ENCODE measurements around the gene LSS.
"Not testable (repeated sequence)": the region's sequence is repeated elsewhere in the genome, so short reads cannot be mapped to it uniquely, and the experiment has no call there.

Gene LSS

DNA sequence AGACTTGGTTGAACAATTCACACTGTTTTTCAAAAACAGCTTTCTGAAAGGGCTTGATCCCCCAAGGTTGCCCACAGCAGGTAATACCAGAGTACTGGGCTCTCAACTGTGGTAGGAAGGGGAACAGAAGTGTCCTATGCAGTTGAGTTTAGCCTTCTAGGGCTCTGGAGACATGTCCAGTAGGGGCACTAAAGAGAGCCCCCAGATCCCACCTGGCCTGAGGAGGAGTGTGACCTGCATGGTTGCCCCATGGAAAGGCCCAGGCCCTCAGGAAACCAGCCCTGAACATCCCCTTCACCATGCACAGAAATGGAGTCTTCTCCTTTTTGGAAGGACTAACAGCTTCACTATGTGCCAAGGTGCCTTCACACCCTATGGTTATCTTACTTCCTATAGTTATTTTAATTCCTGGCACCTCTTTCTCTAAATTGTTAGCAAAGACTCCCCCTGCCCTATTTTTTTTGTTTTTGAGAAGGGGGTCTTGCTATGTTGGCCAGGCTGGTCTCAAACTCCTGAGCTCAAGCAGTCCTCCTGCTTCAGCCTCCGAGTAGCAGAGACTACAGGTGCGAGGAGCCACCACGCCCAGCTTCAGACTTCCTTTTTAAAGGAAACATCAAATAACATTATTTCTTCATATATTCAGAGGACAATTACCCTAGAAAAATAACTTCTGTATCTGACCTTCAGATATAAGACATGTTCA lies 16.8 kb upstream of the LSS start:
- DNase-seq (ENCODE audit: low spot score), result no peak

DNA sequence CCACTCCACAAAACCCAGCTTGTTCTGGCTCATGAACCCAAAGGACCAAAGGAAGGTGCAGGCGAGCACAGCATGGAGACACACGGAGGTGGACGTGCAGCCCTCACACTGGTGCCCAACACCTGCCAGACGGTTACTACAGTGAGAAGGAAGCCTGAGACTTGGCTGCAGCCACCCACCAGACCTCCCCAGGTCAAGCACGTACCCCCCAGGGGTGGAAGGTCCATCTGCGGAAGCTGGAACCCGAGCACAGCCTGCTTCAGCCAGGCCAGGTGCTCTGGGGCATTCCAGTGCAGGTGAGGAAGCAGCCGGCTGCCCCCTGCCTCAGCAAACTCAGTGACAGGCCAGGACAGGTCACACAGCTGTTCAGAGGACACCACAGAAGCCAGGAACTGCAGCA lies 16.0 kb upstream of the LSS start:
- DNase-seq (ENCODE audit: low spot score), result no peak

DNA sequence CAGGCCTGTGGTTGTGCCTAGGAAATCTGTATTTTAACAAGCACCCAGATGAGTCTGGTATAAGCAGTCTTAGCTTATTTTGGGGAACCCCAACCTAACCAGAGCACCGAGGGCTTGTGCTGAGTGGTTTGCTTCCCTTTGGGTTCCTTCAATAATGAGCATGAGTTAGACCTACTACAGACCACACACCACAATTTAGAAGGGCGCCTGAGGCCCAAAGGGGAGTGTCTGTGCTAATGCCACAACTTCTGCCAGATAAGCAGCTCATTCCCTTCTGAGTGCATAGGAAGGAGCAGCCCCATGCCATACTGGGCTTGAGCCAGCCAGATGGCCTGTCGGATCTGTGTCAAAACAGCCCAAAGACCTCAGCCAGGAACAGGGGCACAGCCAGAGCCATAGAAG lies 15.4 kb upstream of the LSS start:
- no peak for DNase-seq (ENCODE audit: low spot score)

DNA sequence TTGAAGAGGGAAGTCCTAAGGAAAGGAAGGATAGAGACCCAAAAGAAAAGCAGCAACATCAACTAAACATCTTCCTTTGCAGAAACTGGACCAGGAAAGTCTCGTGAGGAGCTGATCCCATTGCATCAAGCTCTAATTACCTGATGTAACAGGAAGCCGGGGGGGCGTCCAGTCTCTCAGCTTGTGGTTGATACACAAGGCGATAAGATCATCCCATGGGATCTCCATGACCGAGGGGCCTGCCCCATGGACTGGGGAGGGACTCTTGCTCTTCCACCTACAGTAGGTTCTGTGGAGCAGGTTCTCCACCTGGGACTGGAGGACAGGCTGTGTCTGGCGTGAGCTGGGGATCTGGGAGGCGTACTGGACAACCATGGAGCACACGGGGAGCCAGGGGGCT lies 14.8 kb upstream of the LSS start:
- no peak for DNase-seq (ENCODE audit: low spot score)

DNA sequence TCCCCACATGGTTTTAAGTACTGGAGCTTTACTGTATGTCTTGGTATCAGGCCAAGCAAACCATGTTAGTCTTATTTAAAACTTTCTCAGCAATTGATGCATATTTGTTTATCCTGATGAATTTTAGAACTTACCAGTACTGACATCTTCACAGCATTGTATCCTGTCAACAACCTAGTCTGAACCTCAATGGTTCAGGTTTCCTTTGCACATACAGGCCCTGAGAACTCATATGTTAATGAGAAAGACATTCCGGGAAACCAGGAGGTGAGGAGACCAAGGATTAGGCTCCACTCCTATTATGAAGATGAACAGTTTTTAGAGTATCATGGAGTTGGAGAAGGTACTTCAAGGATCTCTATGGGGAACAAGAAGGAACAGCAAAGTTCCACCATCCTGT lies 13.0 kb upstream of the LSS start:
- DNase-seq (ENCODE audit: low spot score), result not testable (repeated sequence)

DNA sequence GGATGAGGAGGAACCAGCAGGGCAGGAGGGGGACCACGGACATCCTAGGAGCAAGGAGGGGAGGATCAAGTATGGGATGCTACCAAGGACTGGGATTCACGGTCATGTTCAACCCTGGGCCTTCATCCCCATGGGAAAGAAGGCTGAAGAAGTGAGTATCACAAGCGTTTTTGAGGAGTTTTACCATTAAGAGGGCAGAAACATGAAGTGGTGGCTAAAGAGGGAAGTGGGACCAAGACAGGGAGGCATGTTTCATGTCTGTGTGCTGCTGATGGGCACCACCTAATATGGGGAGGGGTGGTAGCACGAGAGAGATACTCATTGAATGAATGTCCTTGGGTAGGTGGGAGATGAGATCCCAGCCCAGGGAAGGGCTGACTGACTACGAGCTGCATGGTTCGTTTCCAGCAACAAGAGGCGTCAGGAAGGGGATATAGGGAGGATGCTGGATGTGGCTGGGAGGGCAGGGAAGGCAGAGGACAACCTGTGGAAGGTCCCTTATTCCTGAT lies 11.3 kb upstream of the LSS start:
- DNase-seq (ENCODE audit: low spot score), result no peak

DNA sequence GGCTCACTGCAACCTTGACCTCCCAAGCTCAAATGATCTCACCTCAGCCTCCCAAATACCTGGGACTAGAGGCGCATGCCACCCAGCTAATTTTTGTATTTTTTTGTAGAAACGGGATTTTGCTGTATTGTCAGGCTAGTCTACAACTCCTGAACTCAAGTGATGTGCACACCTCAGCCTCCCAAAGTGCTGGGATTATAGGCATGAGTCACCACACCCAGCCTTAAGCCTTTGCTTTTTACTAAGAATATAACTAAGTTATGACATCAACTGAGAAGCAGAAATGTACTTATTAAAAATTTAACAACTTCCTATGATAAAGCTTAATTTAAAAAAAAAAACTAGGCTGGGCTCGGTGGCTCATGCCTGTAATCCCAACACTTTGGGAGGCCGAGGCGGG lies 8.9 kb upstream of the LSS start:
- DNase-seq (ENCODE audit: low spot score), result no peak

DNA sequence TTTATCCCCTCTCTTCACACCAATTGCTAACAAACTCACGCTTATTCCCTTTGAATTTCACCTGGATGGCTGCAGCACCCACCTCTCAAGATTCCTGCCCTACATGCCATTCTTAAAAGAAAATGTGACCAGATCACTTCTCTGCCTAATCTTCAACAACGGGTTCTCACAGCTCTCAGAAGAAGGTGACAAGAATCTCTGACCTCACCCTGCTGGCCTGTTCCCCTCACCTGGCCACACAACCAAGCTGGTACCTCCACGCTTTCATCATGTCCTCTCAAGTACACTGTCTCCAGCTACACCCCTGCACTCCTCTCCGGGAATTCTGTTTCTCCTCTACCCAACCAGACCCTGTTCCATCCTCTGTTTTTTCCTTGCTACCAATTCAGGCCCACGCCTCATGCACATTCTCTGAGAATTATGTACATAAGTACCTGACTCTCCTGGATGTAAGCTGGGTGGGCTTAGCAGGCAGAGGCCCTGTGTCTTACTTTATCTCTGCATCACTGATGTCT lies 5.9 kb upstream of the LSS start:
- no peak for DNase-seq (ENCODE audit: low spot score)

DNA sequence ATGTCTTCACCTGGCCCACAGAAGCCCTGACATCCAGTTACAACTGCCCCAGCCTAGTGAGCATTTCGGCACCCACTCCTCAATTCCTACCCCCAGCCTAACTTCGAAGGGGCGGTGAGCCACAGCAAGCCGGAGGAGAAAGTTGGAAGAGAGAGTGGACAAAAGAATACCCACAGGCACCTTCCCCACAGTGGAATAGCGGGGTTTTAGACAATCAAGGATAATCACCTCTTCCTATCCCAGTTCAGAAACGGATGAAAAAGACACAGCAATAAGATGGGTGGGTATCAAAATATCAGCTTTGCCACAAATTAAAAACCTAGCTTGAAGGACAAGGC lies 1.3 kb upstream of the LSS start:
- DNase-seq (ENCODE audit: low spot score), result no peak

DNA sequence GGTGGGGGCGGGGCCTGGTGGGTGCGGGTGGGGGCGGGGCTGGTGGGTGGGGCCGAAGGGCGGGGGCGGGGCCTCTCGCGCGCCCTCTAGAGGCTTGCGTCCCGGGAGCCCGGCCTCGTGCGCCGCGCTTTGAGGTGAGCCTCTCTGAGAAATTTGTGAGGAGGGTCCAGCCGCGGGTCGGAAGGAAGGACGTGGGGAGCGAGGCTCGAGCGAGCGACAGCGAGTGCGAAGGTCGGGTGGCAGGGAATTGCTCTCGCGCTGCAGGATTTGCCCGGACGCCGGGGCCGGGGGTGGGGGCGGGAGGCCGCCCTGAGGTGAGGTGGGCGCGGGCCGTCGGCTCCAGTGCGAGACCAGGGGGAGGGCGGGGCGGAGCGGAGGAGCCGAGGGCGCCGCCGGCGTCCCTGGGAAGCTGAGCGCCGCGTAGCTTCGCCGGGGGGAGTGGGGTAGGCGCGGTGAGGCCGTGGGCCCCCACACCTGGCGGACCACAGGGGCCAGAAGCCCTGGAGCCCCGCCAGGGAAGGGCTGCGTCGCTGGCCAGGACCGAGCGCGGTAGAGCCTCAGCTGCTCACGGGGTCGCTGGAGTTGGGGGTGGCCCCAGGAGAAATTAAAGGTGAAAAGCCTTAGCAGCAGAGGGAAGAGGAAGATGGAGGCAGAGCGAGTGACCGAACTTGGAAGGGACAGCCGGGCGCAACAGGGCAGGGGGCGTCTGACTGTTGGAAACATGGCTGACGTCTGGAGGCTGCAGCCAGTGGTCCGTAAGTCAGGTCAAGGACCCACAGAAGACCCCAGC lies 754 bp upstream of the LSS start:
- DNase-seq (ENCODE audit: low spot score), result no peak

DNA sequence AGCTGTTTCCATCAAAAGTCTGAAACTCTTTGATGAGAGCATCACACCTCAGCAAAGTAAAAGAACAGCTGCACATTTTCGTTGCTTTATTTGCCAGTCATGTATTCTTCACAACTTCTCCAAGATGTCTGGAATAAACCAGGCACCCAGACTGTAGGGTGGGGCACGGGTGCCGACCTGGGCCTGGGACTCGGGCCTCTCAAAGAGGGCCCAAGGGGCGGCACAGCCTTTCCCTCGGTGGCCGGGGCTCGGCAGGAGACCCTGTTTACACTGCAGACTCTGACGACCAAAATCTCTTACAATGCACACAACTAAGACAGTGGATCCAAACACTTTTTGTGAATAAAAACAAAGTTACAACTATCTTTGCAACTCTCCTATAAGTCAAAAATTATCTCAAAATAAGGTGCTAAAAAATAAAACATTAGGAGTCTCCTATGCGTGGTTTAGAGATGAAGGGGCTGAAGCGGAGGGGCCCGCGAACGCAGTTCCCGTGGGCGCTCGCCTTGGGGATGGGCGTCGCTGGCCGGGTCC lies 696 bp downstream of the LSS start:
- no peak for DNase-seq (ENCODE audit: low spot score)

DNA sequence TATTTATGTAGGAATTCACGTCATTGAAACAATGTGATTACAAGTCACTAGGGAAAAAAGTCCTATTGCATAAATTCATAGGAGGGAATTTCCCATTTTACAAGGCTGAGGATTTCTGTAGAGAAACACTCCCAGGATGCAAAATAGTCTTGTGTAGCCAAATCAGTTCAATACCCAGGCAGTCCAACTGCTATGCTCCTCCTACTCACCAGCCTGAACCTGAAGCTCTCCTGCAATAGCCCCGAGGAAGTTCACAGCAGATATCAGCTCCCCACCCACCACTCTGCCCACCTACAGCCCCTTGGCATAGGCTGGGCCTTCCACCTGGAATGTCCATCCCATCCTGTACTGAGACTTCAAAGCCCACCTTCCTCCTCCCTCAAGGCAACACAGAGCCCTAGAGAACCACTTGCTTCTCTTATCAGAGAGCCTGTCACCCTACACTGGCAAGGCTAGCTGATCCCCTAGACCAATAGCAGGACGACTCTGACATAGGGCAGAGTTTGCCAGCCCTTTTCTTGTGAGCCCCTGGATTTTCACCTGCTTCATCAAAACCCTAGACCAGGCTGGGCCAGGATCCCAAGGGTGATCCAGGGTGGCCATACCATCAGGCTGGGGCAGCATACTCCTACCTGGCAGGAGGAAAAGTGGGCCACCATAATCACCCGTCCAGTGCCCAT lies 1.5 kb downstream of the LSS start:
- DNase-seq (ENCODE audit: low spot score), result peak; percentile 36

DNA sequence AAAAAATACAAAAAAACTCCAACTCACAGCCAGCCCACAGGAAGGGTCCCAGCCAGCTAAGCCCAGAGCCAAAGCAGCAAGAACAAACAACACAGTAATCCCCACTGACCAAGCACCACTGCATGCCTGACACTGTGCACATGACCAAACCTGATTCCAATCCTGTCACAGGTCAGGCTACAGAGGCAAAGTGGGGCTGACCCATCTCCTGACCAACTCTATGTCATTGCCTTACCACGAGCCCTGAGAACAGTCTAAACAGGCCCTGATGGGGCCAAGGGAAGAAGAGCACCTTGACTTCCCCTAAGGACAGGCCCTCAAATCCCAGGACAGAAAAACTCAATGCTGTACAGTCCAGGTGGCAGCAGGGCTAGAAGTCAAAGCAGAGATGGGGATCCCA lies 2.4 kb downstream of the LSS start:
- peak; percentile 10 for DNase-seq (ENCODE audit: low spot score)

DNA sequence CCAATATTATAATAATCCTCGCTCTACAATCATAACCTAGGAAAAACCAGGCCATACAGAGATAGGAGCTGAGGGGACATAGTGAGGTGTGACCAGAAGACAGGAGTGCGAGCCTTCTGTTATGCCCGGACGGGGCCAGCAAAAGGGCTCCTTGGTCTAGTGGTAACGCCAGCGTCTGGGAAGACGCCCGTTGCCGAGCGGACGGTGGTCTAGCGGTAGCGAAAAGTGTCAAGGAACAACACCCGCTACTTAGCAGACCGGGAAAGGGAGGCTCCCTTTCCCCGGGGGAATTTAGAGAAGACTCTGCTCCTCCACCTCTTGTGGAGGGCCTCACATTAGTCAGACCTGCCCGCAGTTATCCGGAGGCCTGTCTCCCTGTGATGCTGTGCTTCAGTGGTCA lies 4.9 kb downstream of the LSS start:
- DNase-seq (ENCODE audit: low spot score), result not testable (repeated sequence)

DNA sequence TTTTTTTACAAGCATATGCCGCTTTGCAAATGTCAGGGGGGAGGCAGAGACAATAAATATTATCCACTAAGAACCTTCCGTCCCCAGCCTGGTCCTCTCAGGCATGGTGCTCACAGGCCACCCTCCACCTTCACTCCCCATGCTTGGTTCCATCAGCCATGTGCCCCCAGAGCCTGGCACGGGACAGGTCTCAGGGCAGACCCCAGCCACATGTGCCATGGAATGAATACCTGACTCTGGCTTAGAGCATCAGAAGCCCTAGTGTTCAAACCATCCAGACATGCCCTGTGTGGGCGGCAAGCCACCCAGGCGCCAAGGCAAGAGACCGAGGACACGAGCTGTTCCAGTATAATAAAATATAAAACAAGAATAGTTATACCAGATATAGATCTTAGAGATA lies 5.4 kb downstream of the LSS start:
- DNase-seq (ENCODE audit: low spot score), result no peak

DNA sequence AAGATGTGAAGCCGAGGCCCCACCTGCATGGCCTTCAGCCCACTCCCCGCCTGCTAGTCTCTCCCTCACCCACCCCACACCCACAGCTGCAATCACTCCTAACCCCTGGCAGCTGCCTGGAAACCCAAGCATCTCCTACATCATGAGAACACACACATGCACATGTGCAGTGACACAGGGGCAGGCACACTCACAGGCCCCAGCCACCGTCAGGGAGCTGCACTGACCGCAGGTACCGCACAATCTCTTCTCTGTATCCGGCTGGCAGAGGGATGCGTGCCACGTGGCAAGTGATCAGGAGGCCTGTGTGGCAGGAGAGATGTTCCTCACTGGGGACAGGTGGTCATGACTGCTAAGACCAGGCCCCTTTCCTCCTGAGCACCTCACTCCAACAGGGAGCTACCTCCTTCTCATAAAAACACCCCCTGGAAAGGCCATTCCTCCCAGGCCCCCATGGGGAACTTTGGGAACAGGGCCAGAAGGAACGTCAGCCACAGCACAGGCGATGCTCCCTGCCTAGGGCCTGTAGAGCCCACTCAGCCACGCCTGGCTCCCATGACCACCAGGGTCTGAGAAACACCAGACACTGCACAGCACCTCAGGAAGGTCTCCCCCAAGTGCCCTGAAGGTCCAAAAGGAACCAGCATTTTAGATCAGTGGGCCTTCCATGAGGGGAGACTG lies 6.0 kb downstream of the LSS start:
- DNase-seq (ENCODE audit: low spot score), result peak; percentile 19

DNA sequence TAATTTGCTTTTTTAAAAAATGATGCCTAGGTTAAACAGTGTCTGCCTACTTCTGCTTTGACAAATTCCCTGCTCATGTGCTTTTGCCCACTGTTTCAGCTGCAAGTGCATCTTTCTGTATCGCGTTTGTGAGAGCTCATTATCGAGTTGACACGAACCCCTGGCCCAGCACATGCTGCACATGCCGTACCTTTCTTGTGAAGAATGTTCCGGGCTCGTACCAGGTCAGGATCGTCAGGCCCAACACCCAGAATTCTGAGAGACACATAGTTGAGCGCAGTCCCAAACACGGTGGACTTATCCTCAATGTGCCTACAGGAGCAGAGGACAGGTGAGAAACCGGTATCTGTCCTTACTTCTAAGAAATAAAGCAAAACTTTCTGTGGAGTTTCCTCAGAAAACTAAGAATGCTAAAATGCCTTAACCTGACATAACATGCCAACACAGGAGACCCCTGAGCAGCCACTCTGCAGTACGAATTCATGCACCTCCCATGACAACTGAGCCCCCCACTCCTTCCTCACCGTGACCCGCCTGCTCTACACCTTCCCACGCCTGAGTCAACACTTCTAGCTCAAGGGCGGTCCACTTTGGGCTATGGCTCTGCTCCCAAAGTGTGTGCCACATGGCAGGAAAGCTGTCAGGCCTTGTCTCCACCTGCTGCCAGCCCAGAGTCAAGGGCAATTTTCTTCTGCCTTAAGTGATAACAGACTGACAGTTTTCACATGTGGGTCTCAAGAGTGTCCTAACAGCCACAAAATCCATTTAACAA lies 6.7 kb downstream of the LSS start:
- peak; percentile 20 for DNase-seq (ENCODE audit: low spot score)

DNA sequence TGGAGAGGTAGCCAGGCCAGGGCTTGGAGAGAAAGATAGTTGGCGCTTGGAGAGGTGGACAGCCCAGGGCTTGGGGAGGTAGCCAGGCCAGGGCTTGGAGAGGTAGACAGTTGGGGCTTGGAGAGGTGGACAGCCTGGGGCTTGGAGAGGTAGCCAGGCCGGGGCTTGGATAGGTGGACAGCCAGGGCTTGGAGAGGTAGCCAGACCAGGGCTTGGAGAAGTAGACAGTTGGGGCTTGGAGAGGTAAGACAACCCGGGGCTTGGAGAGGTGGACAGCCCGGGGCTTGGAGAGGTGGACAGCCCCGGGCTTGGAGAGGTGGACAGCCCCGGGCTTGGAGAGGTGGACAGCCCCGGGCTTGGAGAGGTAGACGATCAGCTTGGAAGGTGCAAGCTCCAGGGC lies 7.7 kb downstream of the LSS start:
- DNase-seq (ENCODE audit: low spot score), result no peak

DNA sequence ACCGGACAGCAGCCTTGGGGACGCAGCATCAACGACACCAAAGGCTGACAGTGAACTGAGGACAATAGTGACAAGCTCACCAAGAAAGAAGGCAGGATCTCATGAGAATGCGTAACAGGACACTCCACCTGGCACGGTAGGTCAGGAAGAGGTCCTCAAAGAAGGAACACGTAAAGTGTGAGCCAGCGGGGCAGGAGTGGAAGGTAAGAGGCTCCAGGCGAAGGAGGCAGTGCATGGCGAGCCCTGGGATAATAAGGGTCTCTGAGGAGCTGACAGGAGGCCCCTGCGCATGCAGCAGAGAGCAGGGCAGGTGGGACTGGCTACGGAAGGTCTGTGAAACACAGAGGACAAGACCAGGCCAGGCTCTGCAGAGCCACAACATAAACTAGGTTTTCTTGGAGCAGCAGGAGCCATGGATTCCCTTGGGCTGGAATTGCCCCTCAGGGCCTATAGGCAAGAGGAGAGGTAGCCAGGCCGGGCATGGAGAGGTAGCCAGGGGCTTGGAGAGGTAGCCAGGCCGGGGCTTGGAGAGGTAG lies 8.2 kb downstream of the LSS start:
- no peak for DNase-seq (ENCODE audit: low spot score)

DNA sequence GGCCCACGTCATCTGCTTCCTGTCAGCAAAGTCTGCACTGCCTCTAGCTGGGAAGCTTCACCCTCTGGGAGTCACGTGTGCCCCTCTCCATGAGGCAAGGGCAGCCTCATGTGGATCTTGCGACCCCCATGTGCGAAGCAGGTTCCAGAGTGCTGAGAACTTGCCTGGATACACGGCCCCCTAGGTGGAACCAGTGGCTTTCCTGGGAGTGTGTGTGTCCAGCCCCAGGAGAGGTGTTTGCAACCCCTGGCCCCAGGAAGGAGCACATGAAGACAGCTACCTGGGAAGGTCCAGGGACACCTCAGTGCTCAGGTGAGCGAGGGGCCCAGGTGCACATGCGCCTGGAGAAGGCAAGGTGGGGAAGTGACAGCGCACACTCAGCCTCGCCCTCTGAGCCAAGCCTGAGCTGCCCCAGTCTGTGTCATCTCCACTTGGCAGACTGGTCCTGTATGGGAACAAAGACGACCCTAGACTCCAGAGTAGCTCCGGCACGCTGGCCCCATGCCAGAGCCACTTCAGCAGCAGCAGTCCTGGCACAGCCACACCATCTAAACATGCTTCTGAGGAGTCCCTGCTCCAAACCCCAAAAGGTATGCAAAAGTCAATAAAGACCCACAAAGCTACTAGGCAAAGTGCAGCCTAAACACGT lies 8.9 kb downstream of the LSS start:
- no peak for DNase-seq (ENCODE audit: low spot score)

All from cerebellar cortex (tissue), 1 donor.